NCI-H2227 (cell line): ENCODE measurements around the gene CD163L1.

Experiments
- DNase-seq: peaks from one replicate; lab custom pipeline; 2025; ENCODE audit not compliant: unreplicated experiment; lab: John Stamatoyannopoulos, UW

CD163L1 gene

DNA sequence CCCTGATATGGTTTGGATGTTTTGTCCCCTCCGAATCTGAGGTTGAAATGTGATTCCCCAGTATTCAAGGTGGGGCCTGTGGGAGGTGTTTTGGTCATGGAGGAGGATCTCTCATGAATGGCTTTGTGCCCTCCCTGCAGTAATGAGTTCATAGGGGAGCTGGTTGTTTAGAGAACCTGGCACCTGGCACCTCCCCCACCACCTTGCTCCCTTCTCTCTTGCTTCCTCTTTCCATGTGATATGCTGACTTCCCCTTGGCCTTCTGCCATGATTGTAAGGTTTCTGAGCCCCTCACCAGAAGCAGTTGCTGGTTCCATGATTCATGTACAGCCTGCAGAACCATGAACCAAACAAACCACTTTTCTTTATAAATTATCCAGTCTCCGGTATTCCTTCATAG lies 32.6 kb downstream of the CD163L1 start:
- no peak for DNase-seq

DNA sequence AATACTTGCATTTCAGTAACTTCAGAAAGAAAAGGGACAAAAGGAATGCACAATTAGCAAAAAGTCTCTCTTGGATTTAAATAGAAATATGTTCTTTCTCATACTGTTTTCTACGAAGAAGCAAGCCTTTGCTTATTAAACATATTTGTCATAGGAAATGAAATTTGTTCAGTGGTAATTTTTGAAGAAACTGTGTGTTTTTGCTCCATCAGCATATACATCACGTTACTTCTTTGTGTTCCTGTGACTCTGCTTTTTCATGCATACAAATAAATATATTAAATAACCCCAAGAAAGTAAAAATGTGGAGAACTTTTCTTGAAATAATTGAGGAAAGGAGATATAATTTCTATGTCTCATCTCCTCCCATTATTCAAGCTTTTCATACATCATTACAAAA lies 39.7 kb downstream of the CD163L1 start:
- no peak for DNase-seq

DNA sequence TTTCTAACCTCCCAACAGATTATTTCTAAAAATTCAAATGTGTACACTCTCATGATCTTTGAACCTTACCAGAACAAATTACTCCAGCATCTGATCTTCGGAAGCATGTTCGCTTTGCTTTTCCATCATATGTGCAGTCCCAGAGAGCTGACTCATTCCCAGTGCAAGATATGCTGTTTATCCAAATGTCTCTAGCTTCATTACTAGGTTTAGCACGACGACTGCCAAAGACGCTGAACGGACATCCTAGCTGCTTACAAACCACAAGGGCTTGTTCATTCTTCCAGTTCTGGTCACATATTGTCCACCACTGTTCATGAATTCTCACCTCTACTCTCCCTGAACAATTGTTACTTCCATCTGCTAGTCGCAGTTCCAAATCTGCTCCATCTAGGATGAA lies 40.5 kb downstream of the CD163L1 start:
- DNase-seq = no peak

DNA sequence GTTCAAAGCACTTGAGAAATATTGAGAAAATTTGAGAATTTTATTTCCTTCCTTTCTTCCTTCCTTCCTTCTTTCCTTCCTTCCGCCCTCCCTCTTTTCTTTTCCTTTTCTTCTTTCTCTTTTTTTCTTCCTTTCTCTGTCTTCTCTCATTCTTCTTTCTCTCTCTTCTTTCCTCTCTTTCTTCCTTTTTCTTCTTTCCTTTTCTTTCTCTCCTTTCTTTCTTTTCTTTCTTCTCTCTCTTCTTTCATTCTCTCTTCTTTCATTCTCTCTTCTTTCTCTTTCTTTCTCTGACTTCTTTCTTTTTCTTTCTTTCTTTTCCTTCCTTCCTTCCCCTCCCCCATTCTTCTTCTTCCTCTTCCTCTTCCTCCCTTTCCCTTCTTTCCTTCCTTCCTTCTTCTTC lies 44.9 kb downstream of the CD163L1 start:
- DNase-seq = no peak

DNA sequence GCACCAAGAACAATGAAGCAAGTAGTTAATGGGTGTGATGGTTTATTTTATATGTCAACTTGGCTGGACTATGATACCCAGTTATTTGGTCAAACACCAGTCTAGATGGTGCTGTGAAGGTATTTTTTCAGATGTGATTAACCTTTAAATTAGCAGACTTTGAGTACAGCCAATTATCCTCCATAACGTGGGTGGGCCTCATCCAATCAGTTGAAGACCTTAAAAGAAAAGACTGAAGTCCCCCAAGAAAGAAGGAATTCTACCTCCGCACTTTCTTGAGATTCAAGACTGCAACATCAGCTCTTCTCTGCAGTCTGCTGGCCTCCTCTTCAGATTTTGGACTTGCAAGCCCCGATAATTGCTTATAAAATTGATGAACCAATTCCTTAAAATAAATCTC lies 47.5 kb downstream of the CD163L1 start:
- DNase-seq = no peak

DNA sequence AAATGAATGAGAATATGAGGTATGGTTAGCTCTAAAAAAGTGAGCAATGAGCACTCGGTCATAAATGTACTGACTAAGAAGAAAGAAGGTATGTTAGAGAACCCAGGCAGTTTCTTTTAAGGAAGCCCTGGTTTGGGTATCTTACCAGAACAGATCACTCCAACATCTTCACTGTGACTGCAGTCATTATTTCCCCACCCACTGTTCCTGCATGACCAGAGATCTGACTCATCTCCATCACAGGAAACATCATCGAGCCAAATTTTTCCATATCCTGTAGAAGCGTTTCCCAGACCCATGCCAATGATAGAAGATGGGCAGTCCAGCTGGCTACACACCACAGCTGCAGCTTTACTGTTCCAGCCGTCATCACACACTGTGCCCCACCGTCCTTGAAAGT lies 48.0 kb downstream of the CD163L1 start:
- no peak for DNase-seq

DNA sequence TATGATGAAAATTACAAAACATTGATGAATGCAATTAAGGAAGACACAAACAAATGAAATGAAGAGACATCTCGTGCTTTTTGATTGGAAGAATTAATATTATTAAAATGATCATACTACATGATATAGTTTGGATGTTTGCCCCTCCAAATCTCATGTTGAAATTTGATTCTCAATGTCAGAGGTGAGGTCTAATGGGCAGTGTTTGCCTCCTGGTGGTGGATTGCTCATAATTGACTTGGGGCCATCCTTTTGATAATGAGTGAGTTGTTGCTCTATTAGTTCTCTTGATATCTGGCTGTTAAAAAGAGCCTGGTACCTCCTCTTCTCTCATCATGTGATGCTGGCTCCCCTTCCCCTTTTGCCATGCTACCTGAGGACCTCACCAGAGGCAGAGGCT lies 56.7 kb downstream of the CD163L1 start:
- DNase-seq = no peak

DNA sequence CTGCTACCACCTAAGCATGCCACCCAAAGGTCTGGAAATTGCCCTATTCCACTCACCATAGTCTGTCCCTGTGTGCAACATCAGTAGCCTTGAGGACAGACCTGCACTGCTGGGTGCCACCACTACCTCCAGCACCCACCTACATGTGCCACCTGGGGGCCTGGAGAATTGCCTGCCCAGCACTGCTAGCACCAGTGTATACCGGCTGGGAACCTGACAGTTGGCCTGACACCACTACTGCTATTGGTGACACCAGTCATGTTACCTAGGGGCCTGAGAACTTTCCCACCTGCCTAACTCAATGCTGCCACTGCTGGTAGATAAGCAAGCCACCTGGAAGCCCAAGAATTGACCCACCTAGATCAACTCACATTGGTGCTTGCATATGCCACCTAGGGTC lies 60.8 kb downstream of the CD163L1 start:
- no peak for DNase-seq

DNA sequence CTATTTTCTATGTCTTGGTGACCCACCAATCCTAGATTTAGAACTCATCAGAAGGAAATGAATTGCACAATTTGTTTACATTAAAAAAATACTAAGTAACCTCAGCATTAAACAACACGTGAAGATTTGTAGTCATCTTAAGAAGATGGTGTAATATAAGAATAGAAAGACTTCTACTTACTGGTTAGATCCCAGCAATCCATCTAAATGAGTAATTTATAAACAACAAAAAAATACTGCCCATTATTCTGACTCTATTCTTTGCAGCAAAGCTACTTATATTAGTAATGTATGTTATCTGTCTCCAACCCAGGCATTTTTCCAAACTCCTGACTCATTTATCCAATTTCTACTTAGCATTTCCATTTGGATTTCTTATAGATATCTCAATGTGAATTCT lies 67.8 kb downstream of the CD163L1 start:
- DNase-seq = no peak

DNA sequence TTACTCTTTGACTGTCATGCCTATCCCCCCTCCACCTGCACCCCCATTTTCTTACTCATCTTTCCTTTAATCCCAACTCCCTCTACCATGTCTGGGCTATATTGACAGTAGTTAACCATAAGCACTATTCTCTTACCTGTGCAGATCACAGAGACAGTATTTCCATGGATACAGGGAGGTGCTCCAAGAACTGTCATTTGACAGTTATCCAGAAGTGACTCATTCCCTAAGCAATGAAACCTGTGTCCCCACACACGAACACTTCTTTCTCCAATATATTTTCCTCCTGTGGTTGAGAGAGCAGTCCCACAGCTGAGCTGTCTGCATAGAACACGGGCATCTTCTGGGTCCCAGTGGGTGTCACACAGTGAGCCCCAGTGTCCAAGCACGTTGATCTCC lies 68.8 kb downstream of the CD163L1 start:
- no peak for DNase-seq

DNA sequence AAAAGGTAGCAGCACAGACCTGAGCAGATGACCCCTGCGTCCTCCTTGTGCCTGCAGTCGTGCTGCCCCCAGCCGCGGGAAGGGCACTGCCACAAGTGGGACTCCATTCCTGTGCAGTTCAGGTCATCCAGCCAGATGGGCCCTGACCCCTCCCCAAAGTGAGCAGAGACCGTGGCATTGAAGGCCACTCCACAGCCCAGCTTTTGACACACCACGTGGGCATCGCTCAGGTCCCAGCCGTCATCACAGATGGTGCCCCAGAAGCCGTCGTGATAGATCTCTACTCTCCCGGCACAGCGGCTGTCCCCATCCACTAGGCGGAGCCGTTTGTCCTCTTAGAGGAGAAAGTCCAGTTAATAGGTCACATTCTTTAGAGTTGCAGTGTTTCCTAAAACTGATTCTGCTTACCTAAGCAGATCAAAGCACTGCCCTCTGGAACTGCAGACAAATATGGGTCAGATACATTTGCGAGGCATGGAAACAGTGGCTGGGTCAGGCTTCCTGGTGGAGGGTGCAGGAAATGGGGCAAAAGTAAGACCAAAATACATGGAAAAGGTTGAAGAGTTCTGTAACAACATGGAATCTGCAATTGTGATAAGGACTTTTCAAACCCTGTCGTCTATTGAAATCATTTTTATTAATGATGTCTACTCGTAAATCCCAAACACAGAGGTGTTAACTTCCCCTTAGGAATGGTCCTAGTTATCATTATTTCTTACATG lies 69.4 kb downstream of the CD163L1 start:
- DNase-seq = peak; percentile 4

DNA sequence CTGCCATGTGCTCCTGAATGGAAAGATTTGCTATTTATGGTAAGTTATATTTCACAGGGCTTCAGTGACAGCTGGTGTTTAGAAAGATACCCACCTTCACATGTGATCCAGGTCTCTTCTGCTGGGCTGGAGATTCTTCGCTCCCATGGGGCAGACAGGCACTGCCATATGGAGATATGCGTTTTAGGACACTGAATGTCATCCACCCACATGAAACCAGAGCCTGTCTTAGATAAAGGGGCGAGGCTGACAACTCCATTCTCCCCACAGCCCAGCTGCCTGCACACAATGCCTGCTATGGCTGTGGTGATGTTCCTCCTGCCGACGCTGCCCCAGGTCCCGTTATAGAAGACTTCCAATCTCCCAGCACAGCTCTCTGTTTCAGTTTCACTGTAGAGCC lies 70.7 kb downstream of the CD163L1 start:
- no peak for DNase-seq

DNA sequence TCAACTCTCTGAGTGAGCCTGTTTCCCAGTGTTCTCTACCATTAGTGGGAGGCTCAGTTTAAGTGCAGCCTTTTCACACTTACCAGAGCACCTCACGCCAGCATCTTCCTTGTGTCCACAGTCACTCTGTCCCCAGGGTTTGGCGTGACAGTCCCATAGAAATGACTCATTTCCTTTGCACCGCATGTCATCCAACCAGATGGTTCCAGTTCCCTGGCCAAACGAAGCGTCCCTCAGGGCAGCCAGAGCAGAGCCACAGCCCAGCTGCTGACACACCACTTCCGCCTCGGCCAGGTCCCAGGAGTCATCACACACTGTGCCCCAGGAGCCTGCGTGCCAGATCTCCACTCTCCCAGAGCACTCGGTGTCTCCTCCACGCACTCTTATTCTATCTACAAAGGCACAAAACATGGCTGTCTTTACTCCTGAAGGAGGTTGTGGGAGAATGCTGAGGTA lies 74.7 kb downstream of the CD163L1 start:
- no peak for DNase-seq

DNA sequence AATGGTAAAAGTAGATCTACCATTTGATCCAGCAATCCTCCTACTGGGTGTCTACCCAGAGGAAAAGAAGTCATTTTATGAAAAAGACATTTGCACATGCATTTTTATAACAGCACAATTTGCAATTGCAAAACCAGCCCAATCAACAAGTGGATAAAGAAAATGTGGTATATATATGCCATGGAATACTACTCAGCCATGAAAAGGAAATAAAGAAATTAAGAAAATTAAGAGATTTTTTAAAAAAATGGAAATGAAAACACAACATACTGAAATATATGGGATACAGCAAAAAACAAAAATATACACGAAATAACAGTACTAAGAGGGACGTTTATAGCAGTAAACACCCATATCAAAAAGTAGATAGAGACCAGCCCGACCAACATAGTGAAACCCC lies 81.2 kb downstream of the CD163L1 start:
- DNase-seq = no peak

DNA sequence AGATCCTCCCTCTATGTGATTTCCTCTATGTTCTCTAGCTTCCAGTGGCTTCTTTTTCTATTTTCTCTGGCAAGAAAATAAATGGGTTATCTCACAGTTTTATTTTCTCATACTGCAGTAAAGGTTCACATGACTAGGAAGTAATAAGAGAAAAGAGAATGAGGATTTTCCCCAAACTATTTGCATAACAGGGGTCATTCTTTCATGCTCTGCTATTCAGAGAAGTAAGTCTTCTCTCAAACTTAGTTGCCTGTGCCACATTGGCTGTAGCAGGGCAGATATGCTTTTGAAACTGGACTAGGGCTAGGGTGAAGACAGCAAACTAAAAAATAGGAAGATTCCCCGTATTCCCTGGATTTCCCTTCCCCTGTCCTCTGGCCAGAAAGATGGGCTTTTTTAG lies 82.7 kb downstream of the CD163L1 start:
- DNase-seq = no peak

DNA sequence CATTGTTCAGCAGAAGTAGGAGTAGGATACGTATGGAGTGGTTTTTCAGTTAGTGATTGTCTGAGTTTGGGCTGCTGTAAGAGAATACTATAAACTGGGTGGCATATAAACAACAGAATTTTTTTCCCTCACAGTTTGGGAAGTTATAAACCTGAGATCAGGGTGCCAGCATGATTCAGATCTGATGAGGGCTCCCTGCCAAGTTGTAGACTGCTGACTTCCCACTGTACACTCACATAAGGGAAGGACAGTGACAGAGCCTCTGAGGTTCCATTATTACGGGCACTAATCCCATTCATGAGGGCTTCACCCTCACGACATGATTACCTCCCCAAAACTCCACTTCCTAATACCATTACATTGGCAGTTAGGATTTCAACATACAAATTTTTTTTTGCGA lies 89.4 kb downstream of the CD163L1 start:
- no peak for DNase-seq

DNA sequence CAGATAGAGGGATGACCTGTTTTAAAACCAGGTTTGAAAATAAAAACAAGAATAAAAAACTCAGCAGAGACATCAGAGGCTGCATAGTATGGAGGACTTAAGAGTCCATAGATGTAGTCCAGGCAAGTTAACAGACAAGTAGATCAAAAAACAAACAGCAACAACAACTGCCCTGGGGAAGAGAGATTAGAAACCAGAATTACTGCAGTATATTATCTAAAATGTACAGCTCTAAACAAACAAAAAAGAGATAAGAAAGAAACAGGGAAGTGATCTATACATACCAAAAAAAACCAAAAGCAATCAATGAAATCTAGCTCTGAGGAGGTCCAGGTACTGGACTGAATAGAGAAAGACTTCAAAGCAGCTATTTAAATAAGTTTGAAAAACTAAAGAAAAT lies 91.3 kb downstream of the CD163L1 start:
- DNase-seq = no peak

DNA sequence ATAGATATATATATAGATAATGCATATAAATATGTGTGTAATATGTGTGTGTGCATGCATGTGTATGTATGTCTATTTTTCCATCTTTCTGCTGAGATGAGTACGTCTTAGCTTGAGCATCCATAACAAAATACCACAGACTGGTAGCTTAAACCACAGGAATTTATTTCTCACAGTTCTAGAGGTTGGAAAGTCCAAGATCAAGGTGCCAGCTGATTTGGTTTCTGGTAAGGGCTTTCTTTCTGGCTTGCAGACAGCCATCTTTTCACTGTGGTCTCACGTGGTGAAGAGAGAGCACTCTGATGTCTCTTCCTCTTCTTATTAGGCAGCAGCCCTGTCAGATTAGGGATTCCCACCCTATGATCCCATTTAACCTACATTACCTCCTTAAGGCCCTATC lies 92.8 kb downstream of the CD163L1 start:
- no peak for DNase-seq

DNA sequence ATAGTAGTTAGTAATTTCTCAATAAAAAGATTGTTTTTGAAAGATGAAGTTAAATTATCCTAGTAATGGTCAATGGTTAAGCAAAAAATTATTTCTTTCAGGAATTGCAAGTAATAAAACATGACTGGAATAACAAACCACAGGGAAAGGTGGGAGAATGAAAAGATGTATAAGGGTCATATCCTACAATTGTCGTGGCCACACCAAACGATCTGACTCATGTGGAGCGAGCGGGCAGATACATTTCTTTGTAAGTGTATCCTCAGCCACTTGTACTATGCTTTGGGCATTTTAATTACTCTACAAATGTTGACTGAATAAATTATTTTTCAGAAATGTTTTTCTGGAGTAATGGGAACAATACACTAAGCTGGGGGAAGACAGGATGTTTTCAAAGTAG lies 94.5 kb downstream of the CD163L1 start:
- no peak for DNase-seq

DNA sequence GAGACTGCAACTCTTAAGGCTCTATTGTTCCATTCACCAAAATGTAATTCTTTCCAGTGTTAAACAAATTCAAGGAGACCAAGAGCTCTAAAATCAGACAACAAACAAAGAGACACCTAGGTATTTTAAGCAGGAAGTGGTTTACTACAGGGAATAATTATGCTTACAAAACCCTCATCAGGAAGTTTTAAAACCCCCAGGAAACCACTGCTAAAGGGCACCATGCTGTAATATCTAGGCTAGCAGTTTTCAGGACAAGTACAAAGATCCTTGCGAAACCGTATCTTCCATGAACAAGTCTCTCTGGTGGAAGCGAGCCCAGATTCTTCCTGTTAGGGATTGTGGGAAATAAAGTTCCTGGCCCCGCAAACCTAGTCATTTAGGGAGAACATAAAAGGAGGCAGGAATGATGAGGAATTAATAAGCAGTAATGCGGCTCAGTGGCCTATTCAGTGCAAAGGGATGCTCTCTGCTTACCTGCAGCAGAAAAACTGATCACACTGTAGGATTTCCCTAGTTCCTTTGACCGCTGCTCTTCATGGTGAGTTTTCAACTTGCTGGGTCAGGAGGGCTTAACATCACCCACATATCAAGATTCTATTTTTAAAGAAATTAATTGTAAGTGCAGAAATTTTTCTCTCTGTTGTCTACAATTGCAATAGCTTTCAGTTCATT lies 97.3 kb downstream of the CD163L1 start:
- DNase-seq = no peak

DNA sequence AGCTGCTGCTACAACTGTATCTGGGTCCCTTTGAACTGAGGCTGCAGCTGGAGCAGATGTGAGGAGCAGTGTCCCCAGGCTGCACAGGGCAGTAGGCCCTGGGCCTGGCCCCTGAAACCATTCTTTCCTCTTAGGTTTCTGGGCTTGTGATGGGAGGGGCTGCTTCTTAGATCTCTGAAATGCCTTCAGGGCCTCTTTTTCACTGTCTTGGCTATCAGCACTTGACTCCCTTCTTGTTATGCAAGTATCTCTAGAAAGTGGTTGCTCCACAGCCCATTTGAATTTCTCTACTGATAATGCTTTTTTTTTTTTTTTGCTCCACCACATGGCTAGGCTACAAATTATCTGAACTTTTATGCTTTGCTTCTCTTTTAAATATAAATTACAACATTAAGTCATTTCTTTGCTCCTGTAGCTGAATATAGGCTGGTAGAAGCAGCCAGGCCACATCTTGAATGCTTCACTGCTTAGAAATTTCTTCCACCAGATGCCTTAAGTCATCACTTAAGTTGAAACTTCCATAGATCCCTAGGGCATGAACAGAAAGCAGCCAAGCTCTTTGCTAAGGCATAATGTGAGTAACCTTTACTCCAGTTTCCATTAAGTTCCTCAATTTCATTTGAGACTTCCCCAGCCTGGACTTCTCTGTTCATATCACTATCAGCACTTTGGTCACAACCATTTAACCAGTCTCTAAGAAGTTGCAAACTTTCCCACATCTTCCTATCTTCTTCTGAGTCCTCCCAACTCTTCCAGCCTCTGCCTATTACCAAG lies 98.9 kb downstream of the CD163L1 start:
- no peak for DNase-seq

DNA sequence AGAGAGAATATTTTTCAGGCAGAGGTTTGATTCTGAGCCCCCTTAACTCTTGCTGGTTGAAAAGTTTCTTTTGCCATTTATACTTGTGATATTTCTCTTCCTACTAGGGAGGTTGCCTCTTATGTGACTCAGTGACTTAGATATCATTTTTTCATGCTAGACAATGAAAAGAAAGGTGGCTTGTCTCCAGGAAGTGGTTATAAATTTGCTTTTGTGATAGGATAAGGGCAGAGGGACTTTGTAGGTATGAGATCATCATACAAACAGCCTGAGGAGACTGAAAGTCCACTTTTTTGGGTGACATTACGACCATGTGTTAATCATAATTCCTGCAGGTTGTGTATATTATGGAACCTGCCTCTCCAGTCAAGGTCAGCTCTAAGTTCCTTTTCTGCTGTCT lies 104.3 kb downstream of the CD163L1 start:
- DNase-seq = no peak
